ES-I3 (cell line): ENCODE results near the gene CERS6.

ENCODE experiments used
- H3K36me3 ChIP-seq: 2 replicates; pipeline ENCODE4 v1.6.1; 2013; ENCODE audit warnings: mild to moderate bottlenecking, low read length, control low read depth, moderate library complexity; ENCODE audit not compliant: insufficient read depth
- H3K4me1 ChIP-seq: 2 replicates; pipeline ENCODE4 v1.6.1; 2013; ENCODE audit warnings: mild to moderate bottlenecking, control low read depth, low read length; ENCODE audit not compliant: insufficient read depth
- H3K9ac ChIP-seq: 2 replicates; pipeline ENCODE4 v1.6.1; 2013; ENCODE audit warnings: low read depth, mild to moderate bottlenecking, low read length, moderate library complexity
- H3K9me3 ChIP-seq: 2 replicates; pipeline ENCODE4 v1.6.1; 2013; ENCODE audit warnings: mild to moderate bottlenecking, low read length, moderate library complexity; ENCODE audit not compliant: control insufficient read depth, insufficient read depth

CERS6 gene

DNA sequence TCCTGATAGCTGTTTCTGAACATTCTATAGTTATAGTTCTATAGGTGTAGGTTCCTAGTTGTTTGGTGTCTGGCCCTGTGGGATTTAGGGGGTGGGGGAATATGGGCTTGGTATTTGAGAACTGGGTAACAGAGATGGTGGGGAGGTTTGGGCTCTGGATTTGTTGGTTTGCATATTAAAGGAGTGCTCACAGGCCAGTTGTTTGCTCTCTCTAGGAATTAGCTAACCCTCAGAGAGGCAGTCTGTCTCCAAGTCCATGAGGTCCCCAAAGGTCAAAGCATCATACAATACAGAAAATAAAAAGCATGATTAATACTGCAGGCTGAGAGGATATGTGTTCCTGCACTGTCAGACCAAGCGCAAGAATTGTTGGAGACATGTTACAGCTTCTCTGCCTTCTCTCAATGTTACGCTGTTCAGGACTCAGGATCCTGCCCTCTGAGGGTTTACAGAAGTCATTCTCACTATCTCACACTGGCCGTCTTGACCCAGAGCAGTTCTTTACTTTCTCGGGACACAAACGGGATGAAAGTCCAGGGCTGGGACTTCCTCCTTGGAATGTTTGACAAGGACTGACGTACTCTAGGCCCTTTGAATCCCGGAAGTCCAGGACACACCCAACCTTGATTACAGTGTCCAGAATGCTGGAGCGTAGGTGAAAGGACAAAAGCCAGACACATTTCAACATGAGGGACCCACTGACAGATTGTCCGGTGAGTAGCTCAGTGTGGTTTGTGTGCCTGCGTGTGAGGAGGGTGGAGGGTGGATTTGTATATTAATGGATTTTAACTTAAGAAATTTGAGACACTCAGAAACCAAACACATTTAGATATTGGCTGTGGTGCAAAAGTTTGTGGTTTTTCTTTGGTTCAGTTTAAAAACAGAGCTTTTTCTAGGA, 346.1 kb downstream of the CERS6 start, which contains the start of gene NOSTRIN:
NOSTRIN (plus strand) TSS at position 677 of the 898 bp plus-strand sequence; CDS start at position 687, 10 bp downstream.
- Histone ChIP-seq H3K4me1 (peaks cover 14% of the 10 kb centered on the region), H3K36me3 (no peaks in the 10 kb centered on the region), H3K9ac (no peak within 1 kb of the TSS), H3K9me3 (no peaks in the 10 kb centered on the region)

DNA sequence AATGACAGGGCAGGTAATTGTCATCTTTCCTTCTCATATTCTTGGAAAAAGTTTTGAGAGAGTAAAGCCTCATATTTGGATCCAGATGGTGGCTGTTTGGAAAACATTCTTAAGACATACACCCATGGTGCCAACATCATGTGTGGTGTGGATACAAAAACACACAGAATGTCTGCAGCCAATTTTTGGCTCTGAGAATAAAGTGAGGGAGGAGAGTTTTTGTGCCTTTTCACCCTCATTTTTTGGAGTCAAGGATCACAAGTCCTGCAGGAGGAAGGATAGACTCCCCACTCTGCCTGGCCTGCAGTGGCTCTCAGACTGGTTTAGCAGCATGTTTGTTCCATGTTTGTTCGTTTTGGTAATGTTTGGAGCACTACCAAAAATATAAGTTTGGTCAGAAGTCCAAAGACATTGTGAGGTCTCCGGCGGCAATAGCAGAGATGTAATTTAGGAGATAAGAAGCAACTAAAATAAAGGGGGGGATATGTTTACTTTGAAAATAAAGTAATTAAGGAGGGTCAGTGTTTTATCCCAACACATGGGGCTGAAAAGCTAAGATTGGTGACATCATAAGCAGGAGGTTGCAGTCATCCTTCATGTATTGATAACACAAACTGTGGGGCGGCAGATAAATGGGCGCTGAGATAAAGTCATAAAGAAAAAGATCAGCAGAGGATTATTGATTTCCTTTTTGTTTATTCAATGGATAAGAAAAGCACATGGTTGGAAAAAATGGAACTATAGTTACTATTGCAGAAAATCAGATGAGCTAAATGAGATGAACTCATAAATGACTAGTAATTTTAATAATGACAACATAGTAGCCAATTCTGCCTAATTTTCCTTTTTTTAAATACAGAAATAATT, 347.0 kb downstream of the CERS6 start:
- H3K9me3 ChIP-seq = no peaks in the 10 kb centered on the region
- peaks cover 12% of the 10 kb centered on the region for H3K4me1 ChIP-seq
- H3K9ac ChIP-seq = no peak overlapping the region
- H3K36me3 ChIP-seq = no peaks in the 10 kb centered on the region

DNA sequence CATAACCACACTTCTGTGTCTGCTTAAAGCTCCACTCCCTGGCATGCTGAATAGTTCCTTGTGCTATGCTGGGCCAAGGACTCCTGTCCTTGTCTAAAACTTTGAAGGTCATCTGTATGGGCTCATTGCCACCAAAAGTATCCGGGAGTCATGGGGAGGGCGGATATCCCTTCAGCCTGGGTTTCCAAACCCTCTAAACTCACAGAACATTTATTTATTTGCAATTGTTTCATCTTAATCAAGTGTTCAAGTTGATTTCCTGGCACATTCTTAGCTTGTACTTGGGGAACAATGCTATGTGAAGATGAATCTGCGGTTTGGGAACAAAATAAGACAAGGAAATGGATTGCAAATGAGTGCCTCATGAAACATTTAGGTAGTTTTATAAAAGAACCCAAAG, 348.1 kb downstream of the CERS6 start:
- H3K9ac ChIP-seq = no peak overlapping the region
- no peaks in the 10 kb centered on the region for H3K36me3 ChIP-seq
- peaks cover 5% of the 10 kb centered on the region; the same call in 1 of the 2 replicates for H3K4me1 ChIP-seq
- H3K9me3 ChIP-seq = no peaks in the 10 kb centered on the region

DNA sequence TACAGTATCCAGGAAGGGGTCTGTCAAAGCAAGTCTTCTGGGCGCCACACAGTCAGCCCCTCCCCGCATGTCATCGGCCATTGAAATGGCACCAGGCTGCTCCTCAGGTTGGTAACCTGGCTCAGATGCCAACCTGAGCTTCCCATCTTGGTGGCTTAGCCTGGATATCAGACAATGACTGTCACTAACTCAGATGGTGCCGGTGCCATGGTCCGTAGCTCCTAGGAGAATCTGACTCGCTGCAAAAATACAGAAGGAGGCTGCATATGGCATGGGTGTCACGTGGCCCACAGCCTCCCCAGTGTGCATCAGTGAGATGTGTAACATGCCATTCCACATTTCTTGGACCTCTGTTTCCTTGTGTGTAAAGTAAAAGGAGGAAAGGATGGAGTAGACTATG, 349.5 kb downstream of the CERS6 start:
- H3K4me1 ChIP-seq = peaks cover 9% of the 10 kb centered on the region; the same call in 1 of the 2 replicates
- no peak overlapping the region for H3K9ac ChIP-seq
- H3K36me3 ChIP-seq = no peaks in the 10 kb centered on the region
- no peaks in the 10 kb centered on the region for H3K9me3 ChIP-seq

DNA sequence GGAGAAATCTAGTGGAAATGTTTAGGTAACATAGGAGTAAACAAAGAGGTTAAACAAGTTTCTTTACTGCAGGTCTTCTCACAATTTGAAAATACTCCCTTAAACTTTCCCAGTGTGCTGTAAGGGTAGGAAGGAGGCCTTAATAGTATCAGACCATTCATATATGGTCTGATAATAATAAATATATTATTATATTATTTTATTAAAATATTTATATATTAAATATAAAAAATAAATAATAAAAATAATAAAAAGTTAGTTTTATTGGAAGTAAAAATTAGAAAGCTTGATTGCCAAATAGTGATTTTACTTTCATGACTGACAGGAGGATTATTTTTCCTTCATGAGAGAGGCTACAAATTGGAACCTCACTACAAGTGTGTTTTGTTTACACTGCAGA, 353.5 kb downstream of the CERS6 start:
- Histone ChIP-seq H3K36me3 (no peaks in the 10 kb centered on the region), H3K9ac (no peak overlapping the region), H3K4me1 (peaks cover 13% of the 10 kb centered on the region), H3K9me3 (no peaks in the 10 kb centered on the region)

DNA sequence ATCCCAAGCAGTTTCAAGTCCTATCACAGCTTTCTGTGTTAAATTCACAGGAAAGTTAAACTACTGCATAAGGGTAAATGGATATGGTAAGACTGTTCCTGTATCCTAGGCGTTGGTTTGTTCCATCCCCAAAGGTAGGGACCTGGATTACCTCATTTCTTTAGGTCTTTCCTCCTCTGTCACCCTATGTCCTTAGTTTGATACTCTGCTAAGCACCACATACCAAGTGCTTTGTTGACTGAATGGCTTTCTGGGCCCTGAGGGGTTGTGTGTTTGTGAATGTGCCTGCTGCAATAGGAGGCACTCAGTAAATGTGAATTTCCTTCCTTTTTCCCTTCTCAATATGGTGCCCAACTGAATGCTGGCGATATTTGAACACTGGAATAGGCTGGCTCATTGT, 354.2 kb downstream of the CERS6 start:
- peaks cover 13% of the 10 kb centered on the region for H3K4me1 ChIP-seq
- H3K9ac ChIP-seq = no peak overlapping the region
- H3K9me3 ChIP-seq = no peaks in the 10 kb centered on the region
- no peaks in the 10 kb centered on the region for H3K36me3 ChIP-seq

DNA sequence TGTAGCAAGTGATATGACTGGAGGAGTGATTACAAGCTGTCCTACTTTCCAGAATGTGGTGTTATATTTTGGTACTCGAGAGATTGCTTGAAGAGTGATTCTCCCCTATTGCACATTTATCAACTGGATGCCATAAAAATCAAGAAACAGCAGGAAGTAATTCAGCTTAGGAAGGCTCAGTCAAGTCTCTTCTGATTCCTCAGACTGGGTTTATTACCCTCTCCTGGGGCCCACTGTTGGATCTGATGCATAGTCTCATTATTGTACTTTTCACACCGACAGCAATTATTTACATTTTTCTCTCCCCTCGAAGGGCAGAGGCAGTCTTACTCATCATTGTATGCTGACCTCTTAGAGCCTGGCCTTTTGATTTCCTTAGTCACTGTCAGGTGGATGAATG, 355.6 kb downstream of the CERS6 start:
- Histone ChIP-seq H3K4me1 (peaks cover 13% of the 10 kb centered on the region), H3K9me3 (no peaks in the 10 kb centered on the region), H3K9ac (no peak overlapping the region), H3K36me3 (no peaks in the 10 kb centered on the region)

DNA sequence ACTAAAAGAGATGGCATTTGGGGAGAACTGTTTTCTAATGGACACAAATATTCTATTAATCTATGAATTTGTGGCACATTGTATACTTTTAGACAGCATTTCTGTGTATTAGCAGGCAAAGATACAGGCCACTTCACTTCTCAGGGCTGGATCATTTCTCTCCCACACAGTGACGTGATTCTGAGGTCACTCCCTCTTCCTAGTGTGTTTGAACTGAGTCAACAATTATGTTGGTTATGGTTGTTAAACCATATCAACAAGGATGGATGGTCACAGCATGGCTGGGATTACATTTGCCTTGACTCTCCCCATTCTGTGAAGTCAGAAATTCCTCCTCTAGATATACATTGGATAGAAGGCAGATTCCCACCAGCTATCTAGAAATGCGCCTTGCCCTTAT, 358.0 kb downstream of the CERS6 start:
- Histone ChIP-seq H3K4me1 (peaks cover 13% of the 10 kb centered on the region), H3K9me3 (no peaks in the 10 kb centered on the region), H3K36me3 (no peaks in the 10 kb centered on the region), H3K9ac (no peak overlapping the region)

DNA sequence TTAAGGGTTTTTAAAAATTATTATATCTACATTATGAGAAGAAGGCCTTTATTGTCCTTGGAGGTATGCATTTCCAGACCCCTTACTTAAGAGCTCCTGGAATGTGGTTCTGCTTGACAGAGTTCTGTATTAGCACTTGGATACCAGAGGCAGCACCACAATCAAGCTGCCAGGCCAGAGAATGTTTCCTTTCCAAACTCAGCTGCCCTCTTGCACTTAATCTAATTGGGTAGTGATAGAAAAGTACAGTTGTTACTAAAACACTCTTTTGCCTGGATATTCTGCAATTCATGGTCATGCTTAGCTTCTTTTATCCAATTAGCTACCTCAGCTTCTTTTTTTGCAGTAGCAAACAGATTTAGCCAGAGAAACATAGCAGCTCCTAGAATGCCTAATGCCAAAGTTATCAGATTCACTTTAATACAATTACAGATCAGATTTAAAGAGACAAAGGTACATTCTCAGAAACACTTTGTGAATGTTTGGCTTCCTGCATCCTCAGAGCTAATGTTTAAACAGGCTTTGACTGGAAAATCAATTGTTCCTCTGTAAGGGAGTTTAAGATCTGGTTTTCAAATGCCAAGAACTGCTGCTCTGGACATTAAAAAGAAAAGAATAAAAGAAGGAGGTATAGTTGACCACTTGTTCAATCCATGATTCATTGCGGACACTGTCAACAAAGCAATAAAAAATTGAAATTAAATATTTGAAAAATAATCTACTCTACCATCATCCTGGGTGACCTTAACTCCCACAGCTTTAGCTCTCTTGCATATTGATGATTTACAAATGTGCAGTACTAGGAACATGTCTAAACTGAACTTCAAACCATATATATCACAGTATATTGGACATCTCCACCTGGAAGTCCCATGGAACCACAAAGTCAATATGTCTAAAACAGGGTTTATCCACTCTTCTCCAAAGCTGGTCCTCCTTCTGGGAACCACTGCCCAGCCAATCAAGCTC, 359.2 kb downstream of the CERS6 start:
- H3K4me1 ChIP-seq = peaks cover 8% of the 10 kb centered on the region
- no peak overlapping the region for H3K9ac ChIP-seq
- H3K9me3 ChIP-seq = no peaks in the 10 kb centered on the region
- no peaks in the 10 kb centered on the region for H3K36me3 ChIP-seq

DNA sequence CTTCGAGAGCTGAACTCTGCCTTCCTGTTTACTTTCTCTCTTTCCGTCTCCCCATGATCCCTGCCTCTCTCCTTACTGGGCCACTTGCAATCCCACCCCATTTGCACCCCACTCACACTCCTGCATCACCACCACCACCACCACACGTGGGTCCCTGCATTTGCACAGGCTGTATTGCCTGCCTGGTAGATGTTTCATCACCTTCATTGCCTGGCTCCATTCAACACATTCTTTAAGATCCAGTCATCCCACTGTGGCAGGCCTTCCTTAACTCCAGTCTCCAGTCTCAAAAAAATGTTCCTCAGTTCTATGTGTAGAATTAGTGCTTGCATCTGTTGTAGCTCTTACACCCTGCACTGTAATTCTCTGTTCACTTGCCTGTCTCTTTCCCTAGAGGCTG, 360.3 kb downstream of the CERS6 start:
- Histone ChIP-seq H3K9me3 (no peaks in the 10 kb centered on the region), H3K36me3 (no peaks in the 10 kb centered on the region), H3K9ac (no peak overlapping the region), H3K4me1 (peaks cover 3% of the 10 kb centered on the region; the same call in 1 of the 2 replicates)

DNA sequence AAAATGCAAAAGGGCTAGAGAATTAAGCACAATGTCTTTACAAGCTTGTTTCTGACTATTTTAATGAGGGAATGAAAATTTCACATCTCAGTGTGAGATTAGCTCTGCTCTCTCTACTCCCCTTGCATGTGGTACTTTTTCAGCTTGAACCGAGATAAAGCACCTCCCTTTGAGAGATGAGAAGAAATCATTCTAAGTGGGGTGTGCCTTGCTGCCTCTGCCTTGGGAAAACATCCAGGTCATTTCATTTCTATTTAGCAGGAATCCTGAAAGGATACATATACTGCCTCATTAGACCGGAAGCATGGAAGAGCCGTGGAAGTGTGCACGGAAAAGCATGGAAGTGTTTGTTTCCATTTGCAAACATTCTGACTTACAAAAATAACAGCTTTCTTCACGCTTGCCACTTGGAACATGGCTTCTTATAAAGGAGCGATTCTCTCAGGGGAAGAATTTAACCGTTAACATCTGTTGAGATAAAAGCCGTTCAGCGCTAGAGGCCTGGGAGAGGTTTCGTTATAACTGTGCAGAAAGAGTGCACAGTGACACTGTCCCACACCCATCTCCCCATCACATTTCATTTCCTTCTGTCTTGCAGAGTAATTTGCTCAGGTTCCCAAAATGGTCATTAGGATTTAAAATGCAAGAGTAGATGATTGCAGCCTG, 363.1 kb downstream of the CERS6 start:
- H3K9me3 ChIP-seq = no peaks in the 10 kb centered on the region
- no peak overlapping the region for H3K9ac ChIP-seq
- H3K36me3 ChIP-seq = no peaks in the 10 kb centered on the region
- H3K4me1 ChIP-seq = no peaks in the 10 kb centered on the region

DNA sequence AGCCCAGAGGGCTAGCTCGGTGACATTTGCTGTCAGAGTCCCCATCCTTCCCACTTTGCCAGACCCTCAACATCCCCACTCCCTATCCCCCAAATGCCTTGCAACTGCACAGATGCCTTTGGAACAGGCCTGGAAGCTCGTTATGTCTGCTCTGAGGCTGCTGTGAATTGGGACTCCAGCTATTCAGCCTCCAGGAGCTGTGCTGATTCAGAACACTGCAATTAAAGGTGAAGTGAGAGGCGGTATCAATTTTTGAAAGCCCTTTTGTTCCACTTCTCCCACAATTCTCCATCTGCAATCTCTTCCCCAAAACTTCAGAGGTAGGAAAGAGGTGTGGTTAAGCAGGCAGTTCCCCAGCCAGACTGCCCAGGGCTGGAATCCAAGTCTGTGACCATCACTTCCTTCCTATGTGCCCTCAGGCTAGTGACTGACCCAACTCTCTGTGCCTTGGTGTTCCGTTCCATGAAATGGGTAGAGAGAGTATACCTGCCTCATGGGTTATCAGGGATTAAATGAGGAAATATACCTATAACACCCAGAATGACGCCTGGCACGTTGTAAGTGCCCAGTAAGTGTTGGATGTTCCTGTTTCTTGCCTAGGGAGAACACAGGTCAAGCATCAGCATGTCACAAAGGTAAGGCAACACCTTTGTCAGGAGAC, 363.9 kb downstream of the CERS6 start:
- Histone ChIP-seq H3K9ac (no peak overlapping the region), H3K4me1 (no peaks in the 10 kb centered on the region), H3K9me3 (no peaks in the 10 kb centered on the region), H3K36me3 (no peaks in the 10 kb centered on the region)

DNA sequence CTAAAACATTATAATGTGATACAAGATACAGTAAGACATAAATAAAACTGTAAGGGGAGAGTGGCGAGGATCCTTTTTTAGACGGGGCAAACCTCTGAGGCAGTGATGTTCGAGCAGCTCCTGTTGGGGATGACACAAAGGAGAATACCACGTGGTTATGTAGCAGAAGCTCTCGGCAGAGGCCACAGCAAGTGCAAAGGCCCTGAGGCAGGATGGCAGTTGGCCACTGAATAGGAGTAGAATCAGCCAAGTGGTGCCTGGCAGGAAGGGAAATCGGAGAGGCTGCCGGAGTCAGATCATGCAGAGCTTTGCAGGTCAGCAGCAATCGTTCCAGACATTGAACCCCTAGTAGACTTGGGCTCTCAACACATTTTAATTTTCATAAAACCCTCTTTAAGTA, 365.5 kb downstream of the CERS6 start:
- Histone ChIP-seq H3K36me3 (no peaks in the 10 kb centered on the region), H3K4me1 (no peaks in the 10 kb centered on the region), H3K9me3 (no peaks in the 10 kb centered on the region), H3K9ac (no peak overlapping the region)
